HepG2 (cell line): ENCODE data around the gene RHOC. TPM values are rescaled to one million over a fixed set of nuclear protein-coding genes. Genes with fewer than 3 reads are reported as not detected.

Source experiments
- AKAP8 ChIP-seq: sonication (generic); formaldehyde crosslinking; IDR thresholded peaks from 2 replicates; pipeline ENCODE4 v1.5.1; 2020; ENCODE audit warnings: mild to moderate bottlenecking, missing genetic modification reagents
- BHLHE40 ChIP-seq: IDR thresholded peaks from 2 replicates; pipeline ENCODE4 v1.6.1; 2011; ENCODE audit warnings: low read length, improper control_type of control experiment
- DMAP1 ChIP-seq: IDR thresholded peaks from 2 replicates; pipeline ENCODE4 v1.6.1; 2016
- ESRRA ChIP-seq: sonication (generic); formaldehyde crosslinking; IDR thresholded peaks from 2 replicates; pipeline ENCODE4 v1.5.1; 2020; ENCODE audit warnings: mild to moderate bottlenecking, low read depth, missing genetic modification reagents
- ETV6 ChIP-seq: sonication (generic); formaldehyde crosslinking; conservative IDR thresholded peaks from 2 replicates; pipeline ENCODE4 v1.4.0; 2020; ENCODE audit warnings: missing genetic modification reagents
- KDM5B ChIP-seq: sonication (generic); formaldehyde crosslinking; IDR thresholded peaks from 2 replicates; pipeline ENCODE4 v1.4.0; 2020; ENCODE audit warnings: missing genetic modification reagents, mild to moderate bottlenecking, borderline replicate concordance
- KLF11 ChIP-seq: IDR thresholded peaks from 2 replicates; pipeline ENCODE4 v1.6.1; 2016; ENCODE audit warnings: missing compliant biosample characterization
- NRL ChIP-seq: sonication (generic); formaldehyde crosslinking; IDR thresholded peaks from 2 replicates; pipeline ENCODE4 v1.5.0; 2020; ENCODE audit warnings: missing genetic modification reagents, mild to moderate bottlenecking, moderate library complexity, borderline replicate concordance
- RXRA ChIP-seq: sonication (generic); formaldehyde crosslinking; IDR thresholded peaks from 2 replicates; pipeline ENCODE4 v1.5.1; 2020; ENCODE audit warnings: missing genetic modification reagents
- TBX2 ChIP-seq: sonication (generic); formaldehyde crosslinking; IDR thresholded peaks from 2 replicates; pipeline ENCODE4 v1.5.0; 2020; ENCODE audit warnings: missing genetic modification reagents, mild to moderate bottlenecking, borderline replicate concordance
- TMF1 ChIP-seq: sonication (generic); formaldehyde crosslinking; IDR thresholded peaks from 2 replicates; pipeline ENCODE4 v1.8.1; 2022; ENCODE audit warnings: low read depth, missing genetic modification reagents
- ZNF20 ChIP-seq: sonication (generic); formaldehyde crosslinking; IDR thresholded peaks from 2 replicates; pipeline ENCODE4 v1.4.0; 2020; ENCODE audit warnings: mild to moderate bottlenecking, moderate library complexity, missing genetic modification reagents
- ZNF224 ChIP-seq: sonication (generic); formaldehyde crosslinking; IDR thresholded peaks from 2 replicates; pipeline ENCODE4 v1.5.0; 2020; ENCODE audit warnings: mild to moderate bottlenecking, missing genetic modification reagents
- ZNF441 ChIP-seq: sonication (generic); formaldehyde crosslinking; IDR thresholded peaks from 2 replicates; pipeline ENCODE4 v1.7.0; 2021; ENCODE audit warnings: missing genetic modification reagents, borderline replicate concordance
- ZNF552 ChIP-seq: sonication (generic); formaldehyde crosslinking; IDR thresholded peaks from 2 replicates; pipeline ENCODE4 v1.9.0; 2022; ENCODE audit warnings: missing genetic modification reagents, mild to moderate bottlenecking, borderline replicate concordance
- ZNF605 ChIP-seq: sonication (generic); formaldehyde crosslinking; IDR thresholded peaks from 2 replicates; pipeline ENCODE4 v1.8.0; 2022; ENCODE audit warnings: mild to moderate bottlenecking, missing genetic modification reagents
- ZNF841 ChIP-seq: sonication (generic); formaldehyde crosslinking; IDR thresholded peaks from 2 replicates; pipeline ENCODE4 v1.8.1; 2023; ENCODE audit warnings: missing genetic modification reagents, borderline replicate concordance
- polyA plus RNA-seq, 8 experiments: library from polyadenylated mRNA; depleted of rRNA in 3 of 8; stranded (reverse) in 7 of 8; unstranded in 1 of 8; fragments of >200 nt; fragmentation: Illumina TruSeq in 4 of 8; extraction: Trizol in 4 of 8; gene quantifications; 2 replicates each; pipeline versions ENCODE4 v1.2.1 to v1.2.3, GENCODE V29; 2011 to 2016; ENCODE audit warnings: low read depth in 4 of 8, missing spikeins in 1 of 8, mixed read lengths in 1 of 8; ENCODE audit not compliant: insufficient read depth in 1 of 8
- total RNA-seq, 5 experiments: library from RNA; depleted of rRNA; stranded (reverse); fragments of >200 nt; fragmentation: Illumina TruSeq; extraction: Trizol; gene quantifications; 2 replicates each; pipeline ENCODE4 v1.2.3, GENCODE V29; 2016; ENCODE audit warnings: low read depth in 1 of 5
- TF ChIP-seq, protein P1 (sequence below): sonication (generic); formaldehyde crosslinking; IDR thresholded peaks from 2 replicates; pipeline ENCODE4 v1.4.0; 2020; ENCODE audit warnings: missing genetic modification reagents
- TF ChIP-seq, protein P2 (sequence below): sonication (generic); formaldehyde crosslinking; IDR thresholded peaks from 2 replicates; pipeline ENCODE4 v1.4.0; 2020; ENCODE audit warnings: missing genetic modification reagents
- TF ChIP-seq, protein P3 (sequence below): sonication (generic); formaldehyde crosslinking; IDR thresholded peaks from 2 replicates; pipeline ENCODE4 v1.8.1; 2023; ENCODE audit warnings: missing genetic modification reagents, inconsistent platforms, borderline replicate concordance
- TF ChIP-seq, protein P4 (sequence below), 2 experiments: sonication (generic) in 1 of 2; formaldehyde crosslinking in 1 of 2; IDR thresholded peaks; 2 replicates each; pipeline versions ENCODE4 v1.4.0 to v1.6.1; 2016 to 2020; ENCODE audit warnings: borderline replicate concordance in 1 of 2, low read depth in 1 of 2, mild to moderate bottlenecking in 1 of 2, missing genetic modification reagents in 1 of 2

Gene RHOC
- total and polyA plus RNA-seq, 2 of the 13 experiments (the other 11 are each of a cell fraction or from before 2014, with no cell fraction given), result 64.3 to 182 TPM

DNA sequence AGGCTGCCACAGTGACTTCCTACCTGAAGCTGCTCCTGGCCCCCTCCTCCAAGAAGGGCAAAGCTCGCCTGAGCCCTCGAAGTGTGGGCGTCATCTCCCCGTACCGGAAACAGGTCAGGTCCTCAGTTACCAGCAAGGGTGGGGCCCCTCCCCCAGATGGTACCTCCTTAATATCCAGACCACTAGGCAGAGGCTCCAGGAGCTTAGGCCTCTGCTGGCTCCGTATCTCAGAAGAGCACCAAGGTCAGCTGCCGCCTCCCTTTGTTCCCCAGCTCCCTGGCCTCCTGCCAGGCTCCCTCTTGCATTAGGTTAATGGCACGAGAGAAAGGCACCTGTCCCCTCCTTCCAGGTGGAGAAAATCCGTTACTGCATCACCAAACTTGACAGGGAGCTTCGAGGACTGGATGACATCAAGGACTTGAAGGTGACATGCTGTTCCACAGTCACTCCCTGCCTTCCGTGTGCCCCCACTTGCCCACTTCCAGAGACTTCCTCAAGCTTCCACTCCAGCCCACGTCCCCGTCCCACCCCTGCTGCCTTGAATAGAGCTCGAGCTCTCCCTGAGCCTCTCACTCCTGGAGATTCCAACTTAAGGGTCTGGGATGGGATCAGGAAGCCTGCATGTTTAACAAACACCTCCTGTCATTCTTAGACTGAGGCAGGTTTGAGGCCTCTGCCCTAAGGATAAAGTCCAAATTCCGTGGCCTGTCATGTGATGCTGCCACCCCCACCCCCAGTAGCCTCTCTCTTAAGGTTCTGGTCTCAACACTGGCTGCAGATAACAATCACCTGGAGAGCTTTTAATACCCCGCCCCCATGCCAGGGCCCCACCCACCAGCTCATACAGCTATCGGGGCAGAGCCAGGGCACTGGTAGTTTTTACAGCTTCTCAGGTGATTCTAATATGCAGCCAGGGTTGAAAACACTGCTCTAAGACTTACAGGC is 8.3 kb downstream of the RHOC start (continued):
- TF ChIP-seq AKAP8 (CRISPR knock-in tag) (no peak), TBX2 (CRISPR knock-in tag) (peak; percentile 72), ZNF605 (CRISPR knock-in tag) (peak; percentile 75; the same call in 1 of the 2 replicates), BHLHE40 (0 out of 2 replicates have a peak, but pooled peaks have one; percentile 10), TMF1 (CRISPR knock-in tag) (no peak), RXRA (CRISPR knock-in tag) (no peak; the same call in 1 of the 2 replicates), KLF11 (no peak), KDM5B (CRISPR knock-in tag) (peak; percentile 36; the same call in 1 of the 2 replicates), DMAP1 (peak; percentile 63; the same call in 1 of the 2 replicates), ETV6 (CRISPR knock-in tag) (no peak), ZNF552 (CRISPR knock-in tag) (no peak), NRL (no peak), ZNF224 (CRISPR knock-in tag) (no peak), ESRRA (CRISPR knock-in tag) (no peak), ZNF841 (no peak), ZNF20 (CRISPR knock-in tag) (no peak), ZNF441 (CRISPR knock-in tag) (no peak)
- TF ChIP-seq, protein P1, sequence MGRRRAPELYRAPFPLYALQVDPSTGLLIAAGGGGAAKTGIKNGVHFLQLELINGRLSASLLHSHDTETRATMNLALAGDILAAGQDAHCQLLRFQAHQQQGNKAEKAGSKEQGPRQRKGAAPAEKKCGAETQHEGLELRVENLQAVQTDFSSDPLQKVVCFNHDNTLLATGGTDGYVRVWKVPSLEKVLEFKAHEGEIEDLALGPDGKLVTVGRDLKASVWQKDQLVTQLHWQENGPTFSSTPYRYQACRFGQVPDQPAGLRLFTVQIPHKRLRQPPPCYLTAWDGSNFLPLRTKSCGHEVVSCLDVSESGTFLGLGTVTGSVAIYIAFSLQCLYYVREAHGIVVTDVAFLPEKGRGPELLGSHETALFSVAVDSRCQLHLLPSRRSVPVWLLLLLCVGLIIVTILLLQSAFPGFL (CRISPR knock-in tag), result no peak
- TF ChIP-seq, protein P2, sequence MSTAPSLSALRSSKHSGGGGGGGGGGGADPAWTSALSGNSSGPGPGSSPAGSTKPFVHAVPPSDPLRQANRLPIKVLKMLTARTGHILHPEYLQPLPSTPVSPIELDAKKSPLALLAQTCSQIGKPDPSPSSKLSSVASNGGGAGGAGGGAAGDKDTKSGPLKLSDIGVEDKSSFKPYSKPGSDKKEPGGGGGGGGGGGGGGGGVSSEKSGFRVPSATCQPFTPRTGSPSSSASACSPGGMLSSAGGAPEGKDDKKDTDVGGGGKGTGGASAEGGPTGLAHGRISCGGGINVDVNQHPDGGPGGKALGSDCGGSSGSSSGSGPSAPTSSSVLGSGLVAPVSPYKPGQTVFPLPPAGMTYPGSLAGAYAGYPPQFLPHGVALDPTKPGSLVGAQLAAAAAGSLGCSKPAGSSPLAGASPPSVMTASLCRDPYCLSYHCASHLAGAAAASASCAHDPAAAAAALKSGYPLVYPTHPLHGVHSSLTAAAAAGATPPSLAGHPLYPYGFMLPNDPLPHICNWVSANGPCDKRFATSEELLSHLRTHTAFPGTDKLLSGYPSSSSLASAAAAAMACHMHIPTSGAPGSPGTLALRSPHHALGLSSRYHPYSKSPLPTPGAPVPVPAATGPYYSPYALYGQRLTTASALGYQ (CRISPR knock-in tag), result no peak
- TF ChIP-seq, protein P3, sequence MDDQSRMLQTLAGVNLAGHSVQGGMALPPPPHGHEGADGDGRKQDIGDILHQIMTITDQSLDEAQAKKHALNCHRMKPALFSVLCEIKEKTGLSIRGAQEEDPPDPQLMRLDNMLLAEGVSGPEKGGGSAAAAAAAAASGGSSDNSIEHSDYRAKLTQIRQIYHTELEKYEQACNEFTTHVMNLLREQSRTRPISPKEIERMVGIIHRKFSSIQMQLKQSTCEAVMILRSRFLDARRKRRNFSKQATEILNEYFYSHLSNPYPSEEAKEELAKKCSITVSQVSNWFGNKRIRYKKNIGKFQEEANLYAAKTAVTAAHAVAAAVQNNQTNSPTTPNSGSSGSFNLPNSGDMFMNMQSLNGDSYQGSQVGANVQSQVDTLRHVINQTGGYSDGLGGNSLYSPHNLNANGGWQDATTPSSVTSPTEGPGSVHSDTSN (CRISPR knock-in tag), result no peak
- TF ChIP-seq, protein P4, sequence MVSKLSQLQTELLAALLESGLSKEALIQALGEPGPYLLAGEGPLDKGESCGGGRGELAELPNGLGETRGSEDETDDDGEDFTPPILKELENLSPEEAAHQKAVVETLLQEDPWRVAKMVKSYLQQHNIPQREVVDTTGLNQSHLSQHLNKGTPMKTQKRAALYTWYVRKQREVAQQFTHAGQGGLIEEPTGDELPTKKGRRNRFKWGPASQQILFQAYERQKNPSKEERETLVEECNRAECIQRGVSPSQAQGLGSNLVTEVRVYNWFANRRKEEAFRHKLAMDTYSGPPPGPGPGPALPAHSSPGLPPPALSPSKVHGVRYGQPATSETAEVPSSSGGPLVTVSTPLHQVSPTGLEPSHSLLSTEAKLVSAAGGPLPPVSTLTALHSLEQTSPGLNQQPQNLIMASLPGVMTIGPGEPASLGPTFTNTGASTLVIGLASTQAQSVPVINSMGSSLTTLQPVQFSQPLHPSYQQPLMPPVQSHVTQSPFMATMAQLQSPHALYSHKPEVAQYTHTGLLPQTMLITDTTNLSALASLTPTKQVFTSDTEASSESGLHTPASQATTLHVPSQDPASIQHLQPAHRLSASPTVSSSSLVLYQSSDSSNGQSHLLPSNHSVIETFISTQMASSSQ (IDR thresholded peaks at IDR 0.05; ENCODE audit: low read depth), result no peak
- TF ChIP-seq, protein P4 (CRISPR knock-in tag; IDR thresholded peaks at IDR 0.05; ENCODE audit: borderline replicate concordance), result peak; percentile 33; the same call in 1 of the 2 replicates
